A549 (cell line): Measurements from ENCODE around the gene WNT7B. TPM values are rescaled to one million over a fixed set of nuclear protein-coding genes. Genes with fewer than 3 reads are reported as not detected.

Experiments
- ATAC-seq, 2 experiments: fragments of 200-7000 bp in 1 of 2; fragments of >200 bp in 1 of 2; cut with Nextera tagmentation in 1 of 2; cut with Tn5 transposase in 1 of 2; 3 replicates each; pipeline versions ENCODE4 v1.8.0 to v1.9.1; 2018 to 2020; ENCODE audit warnings: mild to moderate bottlenecking in 1 of 2, moderate library complexity in 1 of 2
- CTCF ChIA-PET: fragments of 300-600 bp; sonication (Branson Sonifier 250); formaldehyde crosslinking; extraction: SDS; loops from one replicate; lab custom pipeline; 2021; ENCODE audit warnings: antibody characterized with exemption, inconsistent platforms; lab: Yijun Ruan, JAX
- POLR2A ChIA-PET: fragments of 350-600 bp; formaldehyde crosslinking; extraction: SDS; loops from one replicate; lab custom pipeline; 2021; ENCODE audit warnings: antibody characterized with exemption, inconsistent platforms; lab: Yijun Ruan, JAX
- DNase-seq, 2 experiments: peaks; one replicate each; pipeline versions ENCODE4 v3.0.0 to v3.0.0-alpha.2; 2011 to 2016; ENCODE audit warnings: low read depth in 1 of 2, low spot score in 1 of 2
- FAIRE-seq: peaks from 2 replicates; lab custom pipeline; 2011; peaks lifted over from hg19 to GRCh38; lab: Jason Lieb, UNC
- H3K27ac ChIP-seq, 2 experiments: fragments of >200 bp; sonication (Bioruptor Twin); formaldehyde crosslinking; 3 replicates each; pipeline ENCODE4 v1.5.1; 2016 to 2017
- H3K4me1 ChIP-seq: fragments of >200 bp; sonication (Bioruptor Twin); formaldehyde crosslinking; 3 replicates; pipeline ENCODE4 v1.6.1; 2016
- H3K4me2 ChIP-seq: fragments of >200 bp; sonication (Bioruptor Twin); formaldehyde crosslinking; 3 replicates; pipeline ENCODE4 v1.6.1; 2016
- H3K4me3 ChIP-seq: fragments of >200 bp; sonication (Bioruptor Twin); formaldehyde crosslinking; 3 replicates; pipeline ENCODE4 v1.5.1; 2016
- H3K9me3 ChIP-seq: fragments of >200 bp; sonication (Bioruptor Twin); formaldehyde crosslinking; 3 replicates; pipeline ENCODE4 v1.6.1; 2016
- BHLHE40 ChIP-seq: IDR thresholded peaks from 2 replicates; pipeline ENCODE4 v1.6.1; 2012; ENCODE audit warnings: low read depth, low read length, inconsistent platforms
- CBX2 ChIP-seq: fragments of 200-600 bp; sonication (generic); IDR thresholded peaks from 2 replicates; pipeline ENCODE4 v1.6.1; 2016; ENCODE audit warnings: low read depth, mild to moderate bottlenecking, borderline replicate concordance
- CBX8 ChIP-seq: fragments of 200-600 bp; sonication (generic); IDR thresholded peaks from 2 replicates; pipeline ENCODE4 v1.6.1; 2016
- CHD2 ChIP-seq: fragments of 150-350 bp; IDR thresholded peaks from 2 replicates; pipeline ENCODE4 v1.6.1; 2014; ENCODE audit warnings: low read length; ENCODE audit not compliant: partially characterized antibody
- CHD4 ChIP-seq: fragments of 200-600 bp; sonication (generic); IDR thresholded peaks from 2 replicates; pipeline ENCODE4 v1.6.1; 2016; ENCODE audit warnings: antibody characterized with exemption, mild to moderate bottlenecking, borderline replicate concordance
- EHMT2 ChIP-seq: fragments of 200-600 bp; sonication (generic); IDR thresholded peaks from 2 replicates; pipeline ENCODE4 v1.6.1; 2016; ENCODE audit warnings: antibody characterized with exemption, low read depth, mild to moderate bottlenecking, moderate library complexity
- FOSB ChIP-seq: fragments of 250-450 bp; sonication (Bioruptor Pico); IDR thresholded peaks from 2 replicates; pipeline ENCODE4 v1.5.0; 2020; ENCODE audit warnings: mild to moderate bottlenecking, moderate library complexity
- FOSL2 ChIP-seq, 2 experiments: fragments of 450-650 bp in 1 of 2; fragments of >200 bp in 1 of 2; sonication (Bioruptor Twin) in 1 of 2; formaldehyde crosslinking; IDR thresholded peaks; 2 replicates each; pipeline versions ENCODE4 v1.5.0 to v1.6.1; 2016 to 2020; ENCODE audit warnings: mild to moderate bottlenecking in 1 of 2, moderate library complexity in 1 of 2
- FOXS1 ChIP-seq: fragments of 250-450 bp; sonication (Bioruptor Pico); IDR thresholded peaks from 2 replicates; pipeline ENCODE4 v1.5.0; 2020; ENCODE audit warnings: mild to moderate bottlenecking, moderate library complexity
- HEYL ChIP-seq: fragments of 250-450 bp; sonication (Bioruptor Pico); IDR thresholded peaks from 2 replicates; pipeline ENCODE4 v1.8.0; 2021; ENCODE audit warnings: mild to moderate bottlenecking, moderate library complexity
- HOXA7 ChIP-seq: fragments of 250-450 bp; sonication (Bioruptor Pico); IDR thresholded peaks from 2 replicates; pipeline ENCODE4 v1.5.0; 2020; ENCODE audit warnings: mild to moderate bottlenecking, moderate library complexity
- HOXB13 ChIP-seq: fragments of 250-450 bp; sonication (Bioruptor Pico); IDR thresholded peaks from 2 replicates; pipeline ENCODE4 v1.5.0; 2020; ENCODE audit warnings: low read depth, mild to moderate bottlenecking, moderate library complexity
- JUN ChIP-seq, 2 experiments: fragments of >200 bp; sonication (Bioruptor Twin); formaldehyde crosslinking; IDR thresholded peaks; 2 replicates in 1 of 2; 3 replicates in 1 of 2; pipeline ENCODE4 v1.6.1; 2016 to 2017
- JUNB ChIP-seq: fragments of >200 bp; sonication (Bioruptor Twin); formaldehyde crosslinking; IDR thresholded peaks from 2 replicates; pipeline ENCODE4 v1.6.1; 2016
- KDM5A ChIP-seq: fragments of 200-600 bp; sonication (generic); IDR thresholded peaks from 2 replicates; pipeline ENCODE4 v1.6.1; 2016; ENCODE audit warnings: antibody characterized with exemption, mild to moderate bottlenecking
- MAFK ChIP-seq: fragments of 450-650 bp; IDR thresholded peaks from 2 replicates; pipeline ENCODE4 v1.6.1; 2014; ENCODE audit not compliant: partially characterized antibody
- MAZ ChIP-seq: fragments of 150-350 bp; IDR thresholded peaks from 2 replicates; pipeline ENCODE4 v1.6.1; 2014; ENCODE audit warnings: antibody characterized with exemption, low read depth, low read length, borderline replicate concordance
- MYC ChIP-seq: IDR thresholded peaks from 2 replicates; pipeline ENCODE4 v1.6.1; 2012; ENCODE audit warnings: mild to moderate bottlenecking, inconsistent platforms, low read length, improper control_type of control experiment, borderline replicate concordance
- NFE2L2 ChIP-seq: fragments of 150-350 bp; conservative IDR thresholded peaks from 2 replicates; pipeline ENCODE4 v1.6.1; 2014; ENCODE audit warnings: low read length
- NPAS2 ChIP-seq: fragments of 250-450 bp; sonication (Bioruptor Pico); IDR thresholded peaks from 2 replicates; pipeline ENCODE4 v1.8.0; 2022; ENCODE audit warnings: mild to moderate bottlenecking, moderate library complexity, borderline replicate concordance
- POLR2AphosphoS2 ChIP-seq: conservative IDR thresholded peaks from 2 replicates; pipeline ENCODE4 v1.6.1; 2012; ENCODE audit warnings: low read length, improper control_type of control experiment, inconsistent platforms
- RAD21 ChIP-seq, 2 experiments: fragments of >200 bp in 1 of 2; sonication (Bioruptor Twin) in 1 of 2; formaldehyde crosslinking in 1 of 2; IDR thresholded peaks in 1 of 2; conservative IDR thresholded peaks in 1 of 2; 2 replicates in 1 of 2; 3 replicates in 1 of 2; pipeline ENCODE4 v1.6.1; 2012 to 2018; ENCODE audit warnings: inconsistent platforms in 1 of 2
- RARB ChIP-seq: fragments of 250-450 bp; sonication (Bioruptor Pico); IDR thresholded peaks from 2 replicates; pipeline ENCODE4 v1.8.0; 2021; ENCODE audit warnings: mild to moderate bottlenecking, moderate library complexity
- RCOR1 ChIP-seq: fragments of 150-350 bp; IDR thresholded peaks from 2 replicates; pipeline ENCODE4 v1.6.1; 2014; ENCODE audit warnings: antibody characterized with exemption, low read length, low read depth
- RNF2 ChIP-seq: fragments of 200-600 bp; sonication (generic); IDR thresholded peaks from 2 replicates; pipeline ENCODE4 v1.6.1; 2016; ENCODE audit warnings: low read depth, mild to moderate bottlenecking, antibody characterized with exemption, moderate library complexity, borderline replicate concordance
- USF2 ChIP-seq: fragments of 450-650 bp; IDR thresholded peaks from 2 replicates; pipeline ENCODE4 v1.6.1; 2014; ENCODE audit warnings: antibody characterized with exemption
- ZC3H11A ChIP-seq: fragments of 450-650 bp; IDR thresholded peaks from 2 replicates; pipeline ENCODE4 v1.6.1; 2014; ENCODE audit warnings: antibody characterized with exemption, mild to moderate bottlenecking
- WGBS: methylation state at CpG from one replicate; pipeline ENCODE4 v1.1.6; 2017; ENCODE audit errors: missing lambda C conversion rate; 5-methylcytosine and 5-hydroxymethylcytosine counted together
- polyA plus RNA-seq, 4 experiments: library from polyadenylated mRNA; depleted of rRNA in 3 of 4; stranded (reverse); fragments of >200 nt; fragmentation: RNase III in 1 of 4; extraction: RNeasy Plus Mini Kit Qiagen cat#74134 plus additional on column Dnase treatment in 1 of 4; gene quantifications; 2 replicates in 3 of 4; 3 replicates in 1 of 4; pipeline ENCODE4 v1.2.3, GENCODE V29; 2011 to 2017
- TF ChIP-seq, protein P1 (sequence below): fragments of >200 bp; sonication (Bioruptor Twin); formaldehyde crosslinking; IDR thresholded peaks from 3 replicates; pipeline ENCODE4 v1.5.1; 2016
- TF ChIP-seq, protein P2 (sequence below): IDR thresholded peaks from 2 replicates; pipeline ENCODE4 v1.6.1; 2012
- TF ChIP-seq, protein P3 (sequence below): fragments of >200 bp; sonication (Bioruptor Twin); formaldehyde crosslinking; IDR thresholded peaks from 2 replicates; pipeline ENCODE4 v1.6.1; 2016
- TF ChIP-seq, protein P4 (sequence below): IDR thresholded peaks from 2 replicates; pipeline ENCODE4 v1.6.1; 2012; ENCODE audit warnings: low read depth, borderline replicate concordance

Gene WNT7B
- polyA plus RNA-seq, 2 of the 4 experiments (the other 2 are of a cell fraction), result 16.9 to 80.8 TPM

DNA sequence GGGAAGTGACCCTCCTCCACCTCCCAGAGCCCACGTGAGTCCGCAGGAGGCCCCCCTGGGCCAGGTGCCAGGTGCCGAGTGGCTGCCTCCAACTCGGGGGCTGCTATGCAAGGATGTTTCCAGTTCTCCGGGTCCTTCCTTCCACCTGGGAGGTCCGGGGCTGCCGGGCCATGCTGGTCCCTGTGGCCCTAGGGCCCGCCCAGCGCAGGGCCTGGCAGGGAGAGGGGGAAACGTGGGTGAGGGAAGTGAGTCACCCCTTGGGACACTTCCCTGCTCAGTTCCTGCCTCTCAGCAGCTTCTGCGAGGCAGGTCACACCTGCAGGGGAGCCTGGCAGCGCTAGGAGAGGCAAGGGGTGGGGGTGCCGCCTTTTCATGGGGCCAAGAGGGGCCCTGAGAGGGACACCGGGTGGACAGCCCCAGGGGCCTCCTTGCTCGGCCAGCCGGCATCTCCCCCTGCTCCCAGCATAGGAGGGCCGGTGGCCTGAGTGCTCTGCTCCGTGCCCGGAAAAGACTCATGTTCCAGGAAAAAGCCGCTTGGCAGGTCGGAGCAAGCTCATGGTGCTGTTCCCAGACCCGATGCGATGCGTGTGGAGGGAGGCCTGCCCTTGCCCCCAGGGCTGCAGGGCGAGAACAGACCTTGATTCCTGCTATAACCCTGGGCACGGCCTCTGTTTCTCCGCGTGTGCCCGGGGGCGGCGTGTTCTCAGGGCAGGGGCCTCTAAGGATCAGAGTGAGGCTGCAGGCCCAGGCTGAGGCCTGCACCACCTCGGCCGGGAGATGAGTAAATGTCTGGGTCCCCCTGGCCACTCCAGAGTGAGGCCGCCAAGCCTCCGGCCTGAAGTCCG is 30.3 kb upstream of the WNT7B start:
- Histone ChIP-seq H3K4me3 (peak overlapping the region; percentile 35), H3K27ac (peak overlapping the region; percentile 94 to 99), H3K4me1 (peaks cover 31% of the 10 kb centered on the region), H3K4me2 (peak overlapping the region; percentile 91)
- DNase-seq, result peak; percentile 66
- WGBS, result 36% methylated on average over 5 of the region's 36 CpGs
- peak; percentile 85 to 88 for ATAC-seq
- CTCF ChIA-PET, result interaction anchor here (0.7 to 5.1 kb wide), 45 partner anchors 8 to 429 kb away, joined by 3 to 108 read pairs (median 9); no protein-coding TSS in a partner anchor
- TF ChIP-seq, protein P1, sequence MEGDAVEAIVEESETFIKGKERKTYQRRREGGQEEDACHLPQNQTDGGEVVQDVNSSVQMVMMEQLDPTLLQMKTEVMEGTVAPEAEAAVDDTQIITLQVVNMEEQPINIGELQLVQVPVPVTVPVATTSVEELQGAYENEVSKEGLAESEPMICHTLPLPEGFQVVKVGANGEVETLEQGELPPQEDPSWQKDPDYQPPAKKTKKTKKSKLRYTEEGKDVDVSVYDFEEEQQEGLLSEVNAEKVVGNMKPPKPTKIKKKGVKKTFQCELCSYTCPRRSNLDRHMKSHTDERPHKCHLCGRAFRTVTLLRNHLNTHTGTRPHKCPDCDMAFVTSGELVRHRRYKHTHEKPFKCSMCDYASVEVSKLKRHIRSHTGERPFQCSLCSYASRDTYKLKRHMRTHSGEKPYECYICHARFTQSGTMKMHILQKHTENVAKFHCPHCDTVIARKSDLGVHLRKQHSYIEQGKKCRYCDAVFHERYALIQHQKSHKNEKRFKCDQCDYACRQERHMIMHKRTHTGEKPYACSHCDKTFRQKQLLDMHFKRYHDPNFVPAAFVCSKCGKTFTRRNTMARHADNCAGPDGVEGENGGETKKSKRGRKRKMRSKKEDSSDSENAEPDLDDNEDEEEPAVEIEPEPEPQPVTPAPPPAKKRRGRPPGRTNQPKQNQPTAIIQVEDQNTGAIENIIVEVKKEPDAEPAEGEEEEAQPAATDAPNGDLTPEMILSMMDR, result no peak
- TF ChIP-seq RCOR1, result no peak
- TF ChIP-seq HOXA7, result no peak
- TF ChIP-seq USF2, result no peak
- no peak for TF ChIP-seq HEYL (CRISPR knock-in tag)
- no peak for TF ChIP-seq CHD4
- TF ChIP-seq RNF2, result no peak
- no peak for TF ChIP-seq CBX8
- no peak for TF ChIP-seq FOXS1 (CRISPR knock-in tag)
- TF ChIP-seq FOSL2 (IDR thresholded peaks at IDR 0.05), result 0 out of 2 replicates have a peak, but pooled peaks have one; percentile 18
- TF ChIP-seq FOSL2 (CRISPR knock-in tag; IDR thresholded peaks at IDR 0.05), result peak; percentile 83
- no peak for TF ChIP-seq MAFK
- 0 out of 2 replicates have a peak, but pooled peaks have one; percentile 52 for TF ChIP-seq MYC
- TF ChIP-seq RARB, result no peak
- TF ChIP-seq JUNB, result no peak
- no peak for TF ChIP-seq CBX2
- no peak for TF ChIP-seq HOXB13 (CRISPR knock-in tag)
- TF ChIP-seq, protein P2, sequence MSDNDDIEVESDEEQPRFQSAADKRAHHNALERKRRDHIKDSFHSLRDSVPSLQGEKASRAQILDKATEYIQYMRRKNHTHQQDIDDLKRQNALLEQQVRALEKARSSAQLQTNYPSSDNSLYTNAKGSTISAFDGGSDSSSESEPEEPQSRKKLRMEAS, result peak; percentile 71
- no peak for TF ChIP-seq FOSB
- TF ChIP-seq EHMT2, result no peak
- TF ChIP-seq MAZ, result no peak
- TF ChIP-seq, protein P3, sequence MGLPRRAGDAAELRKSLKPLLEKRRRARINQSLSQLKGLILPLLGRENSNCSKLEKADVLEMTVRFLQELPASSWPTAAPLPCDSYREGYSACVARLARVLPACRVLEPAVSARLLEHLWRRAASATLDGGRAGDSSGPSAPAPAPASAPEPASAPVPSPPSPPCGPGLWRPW, result no peak
- no peak for TF ChIP-seq POLR2AphosphoS2
- no peak for TF ChIP-seq NPAS2 (CRISPR knock-in tag)
- no peak for TF ChIP-seq NFE2L2
- TF ChIP-seq, protein P4, sequence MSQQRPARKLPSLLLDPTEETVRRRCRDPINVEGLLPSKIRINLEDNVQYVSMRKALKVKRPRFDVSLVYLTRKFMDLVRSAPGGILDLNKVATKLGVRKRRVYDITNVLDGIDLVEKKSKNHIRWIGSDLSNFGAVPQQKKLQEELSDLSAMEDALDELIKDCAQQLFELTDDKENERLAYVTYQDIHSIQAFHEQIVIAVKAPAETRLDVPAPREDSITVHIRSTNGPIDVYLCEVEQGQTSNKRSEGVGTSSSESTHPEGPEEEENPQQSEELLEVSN, result no peak
- TF ChIP-seq BHLHE40, result no peak
- TF ChIP-seq JUN (IDR thresholded peaks at IDR 0.05), result peak in 1 of 2 experiments; percentile 35; a peak in 1 of 5 replicates
- TF ChIP-seq KDM5A, result no peak
- TF ChIP-seq ZC3H11A, result no peak
- TF ChIP-seq RAD21 (conservative IDR thresholded peaks at IDR 0.05 in 1 of 2, IDR thresholded peaks at IDR 0.05 in 1 of 2), result no peak
- no peak for TF ChIP-seq CHD2
- TF ChIP-seq, all 56 proteins: peak for 4
- POLR2A ChIA-PET, result interaction anchor here (0.9 to 1.7 kb wide), 6 partner anchors 18 to 73 kb away, joined by 3 to 18 read pairs (median 6); no protein-coding TSS in a partner anchor
- peaks cover 10% of the 10 kb centered on the region; the same call in 2 of the 3 replicates for H3K9me3 ChIP-seq
- no peak for FAIRE-seq
